Measurements from ENCODE around the gene CRYBG1. TPM values are rescaled to one million over a fixed set of nuclear protein-coding genes. Genes with fewer than 3 reads are reported as not detected.

The CRYBG1 gene
- total RNA-seq, 1 experiment from 2014 or later = 10.7 TPM

DNA sequence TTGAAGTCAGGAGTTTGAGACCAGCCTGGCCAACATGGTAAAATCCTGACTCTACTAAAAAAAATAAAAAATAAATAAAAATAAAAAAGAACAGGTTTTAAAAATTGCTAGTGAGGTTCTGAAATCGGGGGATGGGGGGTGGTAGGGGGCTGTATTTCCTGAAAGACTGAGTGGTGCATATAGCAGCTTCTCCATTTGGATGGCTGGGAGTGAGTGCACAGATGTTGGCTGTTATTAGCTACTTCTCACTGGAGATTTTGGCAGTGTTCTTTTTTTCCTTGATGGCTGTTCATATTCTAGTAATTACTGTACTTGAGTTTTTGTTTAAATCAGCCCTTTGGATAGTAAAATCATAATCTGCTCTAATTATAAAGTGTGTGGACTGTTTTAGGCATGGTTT is 189.0 kb downstream of the CRYBG1 start:
- ChIA-PET RAD21 (ENCODE audit: low non-redundant PET in 1 of 2, low total read pairs in 2 of 2, uncharacterized antibody in 2 of 2, unreplicated experiment in 2 of 2) (no interaction called here), POLR2A (no interaction called here), CTCF (no interaction called here)
- Histone ChIP-seq H3K27ac (ENCODE audit: low read depth, low read length) (no peak overlapping the region), H3K79me2 (ENCODE audit: insufficient read depth, low read length) (no peaks in the 10 kb centered on the region), H4K20me1 (ENCODE audit: insufficient read depth) (no peaks in the 10 kb centered on the region), H3K9me3 (ENCODE audit: control insufficient read depth in 1 of 2, insufficient read depth in 1 of 2, low read depth in 1 of 2, low read length in 2 of 2) (no peaks in the 10 kb centered on the region), H2AFZ (ENCODE audit: low read depth, low read length, poor library complexity, severe bottlenecking) (no peak overlapping the region), H3K9me2 (ENCODE audit: insufficient read depth) (no peaks in the 10 kb centered on the region), H3K4me2 (ENCODE audit: low read length) (no peak overlapping the region), H3K4me1 (ENCODE audit: control insufficient read depth in 1 of 2, insufficient read depth in 2 of 2, low read length in 2 of 2) (peaks cover 26 to 49% of the 10 kb centered on the region in 2 experiments), H3K9ac (ENCODE audit: low read length) (no peak overlapping the region), H3K4me3 (replicated peaks in 1 of 2; ENCODE audit: low read depth in 1 of 2, low read length in 2 of 2) (no peak overlapping the region), H3K36me3 (ENCODE audit: control insufficient read depth in 1 of 2, insufficient read depth in 2 of 2, low read length in 2 of 2) (peaks cover 0 to 7% of the 10 kb centered on the region in 2 experiments; a peak in 1 of 4 replicates), H3K27me3 (ENCODE audit: insufficient read depth, low read length) (no peaks in the 10 kb centered on the region)
- DNase-seq (ENCODE audit: low read depth, low spot score) (no peak), ATAC-seq (no peak)
- TF ChIP-seq EGR1 (IDR thresholded peaks at IDR 0.05; ENCODE audit: low read depth) = no peak
- TF ChIP-seq, protein P1, sequence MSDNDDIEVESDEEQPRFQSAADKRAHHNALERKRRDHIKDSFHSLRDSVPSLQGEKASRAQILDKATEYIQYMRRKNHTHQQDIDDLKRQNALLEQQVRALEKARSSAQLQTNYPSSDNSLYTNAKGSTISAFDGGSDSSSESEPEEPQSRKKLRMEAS (IDR thresholded peaks at IDR 0.05) = no peak
- intact Hi-C loops (cut with micrococcal nuclease) = no loop called here
- no TSS peak for BruUV-seq (replicated peaks)

DNA sequence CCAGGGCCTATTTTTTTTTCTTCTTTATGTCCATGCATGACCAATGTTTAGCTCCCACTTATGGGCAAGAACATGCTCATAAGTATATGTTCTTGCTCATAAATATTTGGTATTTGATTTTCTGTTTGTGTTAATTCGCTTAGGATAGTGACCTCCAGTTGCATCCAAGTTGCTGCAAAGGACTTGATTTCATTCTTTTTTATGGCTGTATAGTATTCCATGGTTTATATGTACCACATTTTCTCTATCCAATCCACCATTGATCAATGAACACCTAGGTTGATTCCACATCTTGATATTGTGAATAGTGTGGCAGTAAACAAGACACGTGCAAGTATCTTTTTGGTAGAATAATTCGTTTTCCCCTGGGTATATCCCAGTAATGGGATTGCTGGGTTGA is 190.6 kb downstream of the CRYBG1 start:
- H3K79me2 ChIP-seq (ENCODE audit: insufficient read depth, low read length) = no peaks in the 10 kb centered on the region
- peaks cover 22 to 47% of the 10 kb centered on the region in 2 experiments for H3K4me1 ChIP-seq (ENCODE audit: control insufficient read depth in 1 of 2, insufficient read depth in 2 of 2, low read length in 2 of 2)
- POLR2A ChIA-PET = no interaction called here
- ATAC-seq = no peak
- no peaks in the 10 kb centered on the region for H4K20me1 ChIP-seq (ENCODE audit: insufficient read depth)
- peaks cover 0 to 7% of the 10 kb centered on the region in 2 experiments; a peak in 1 of 4 replicates for H3K36me3 ChIP-seq (ENCODE audit: control insufficient read depth in 1 of 2, insufficient read depth in 2 of 2, low read length in 2 of 2)
- no TSS peak for BruUV-seq (replicated peaks)
- DNase-seq (ENCODE audit: low read depth, low spot score) = no peak
- RAD21 ChIA-PET (ENCODE audit: low non-redundant PET in 1 of 2, low total read pairs in 2 of 2, uncharacterized antibody in 2 of 2, unreplicated experiment in 2 of 2) = no interaction called here
- H3K27ac ChIP-seq (ENCODE audit: low read depth, low read length) = no peak overlapping the region
- CTCF ChIA-PET = interaction anchor here (1.2 kb wide), 1 partner anchor 191 kb away, joined by 3 read pairs; the partner anchor contains the start of gene CRYBG1
- no peak overlapping the region for H3K4me2 ChIP-seq (ENCODE audit: low read length)
- intact Hi-C loops (cut with micrococcal nuclease) = no loop called here
- no peak overlapping the region for H2AFZ ChIP-seq (ENCODE audit: low read depth, low read length, poor library complexity, severe bottlenecking)
- no peaks in the 10 kb centered on the region for H3K9me2 ChIP-seq (ENCODE audit: insufficient read depth)
- TF ChIP-seq CEBPB (IDR thresholded peaks at IDR 0.05; ENCODE audit: low read depth) = no peak
- no peaks in the 10 kb centered on the region for H3K27me3 ChIP-seq (ENCODE audit: insufficient read depth, low read length)
- H3K9me3 ChIP-seq (ENCODE audit: control insufficient read depth in 1 of 2, insufficient read depth in 1 of 2, low read depth in 1 of 2, low read length in 2 of 2) = no peaks in the 10 kb centered on the region
- no peak overlapping the region for H3K9ac ChIP-seq (ENCODE audit: low read length)
- no peak overlapping the region for H3K4me3 ChIP-seq (replicated peaks in 1 of 2; ENCODE audit: low read depth in 1 of 2, low read length in 2 of 2)

All from HCT116 (cell line).